Tibial nerve (tissue), 4 donors: ENCODE measurements around the gene NOTCH2. TPM values are rescaled to one million over a fixed set of nuclear protein-coding genes. Genes with fewer than 3 reads are reported as not detected.

ENCODE experiments used
- DNase-seq, 2 donors: peaks; one replicate each; pipeline ENCODE4 v3.0.0-alpha.2; 2019; ENCODE audit warnings: low spot score in 2 of 2
- H3K27ac ChIP-seq, 4 donors: fragments of 200-600 bp; sonication (generic) in 3 of 4; one replicate each; pipeline ENCODE4 v1.5.1; 2017 to 2019; ENCODE audit warnings: mild to moderate bottlenecking in 1 of 4
- H3K27me3 ChIP-seq, 2 donors: fragments of 200-600 bp; sonication (generic) in 1 of 2; one replicate each; pipeline versions ENCODE4 v1.5.1 to v1.6.0; 2017 to 2019
- H3K36me3 ChIP-seq, 3 donors: fragments of 200-600 bp; sonication (generic); one replicate each; pipeline ENCODE4 v1.5.1; 2018 to 2019
- H3K4me1 ChIP-seq, 4 donors: fragments of 200-600 bp; sonication (generic) in 3 of 4; one replicate each; pipeline ENCODE4 v1.5.1; 2017 to 2019
- H3K4me3 ChIP-seq, 4 donors: fragments of 200-600 bp; sonication (generic) in 3 of 4; one replicate each; pipeline ENCODE4 v1.5.1; 2017 to 2019; ENCODE audit warnings: mild to moderate bottlenecking in 1 of 4, moderate library complexity in 1 of 4
- H3K9me3 ChIP-seq, 4 donors: fragments of 200-600 bp; sonication (generic) in 3 of 4; one replicate each; pipeline ENCODE4 v1.5.1; 2017 to 2019
- CTCF ChIP-seq, 5 experiments: fragments of 200-600 bp in 3 of 5; fragments of 450-650 bp in 2 of 5; sonication (generic) in 3 of 5; IDR thresholded peaks; one replicate each; pipeline ENCODE4 v1.5.1; 2016 to 2019; ENCODE audit warnings: antibody characterized with exemption in 5 of 5, mild to moderate bottlenecking in 3 of 5, moderate library complexity in 2 of 5
- EP300 ChIP-seq, 2 donors: sonication (generic); formaldehyde crosslinking; IDR thresholded peaks; one replicate each; pipeline ENCODE4 v1.6.1; 2017; ENCODE audit warnings: antibody characterized with exemption in 2 of 2, mild to moderate bottlenecking in 1 of 2
- POLR2A ChIP-seq, 2 donors: fragments of 450-650 bp; IDR thresholded peaks; one replicate each; pipeline ENCODE4 v1.6.1; 2017; ENCODE audit warnings: antibody characterized with exemption in 2 of 2, mild to moderate bottlenecking in 2 of 2, moderate library complexity in 2 of 2
- WGBS, 2 donors: methylation state at CpG; one replicate each; pipeline ENCODE4 v1.1.5; 2018; 5-methylcytosine and 5-hydroxymethylcytosine counted together
- total RNA-seq, 4 donors: library from RNA; depleted of rRNA; stranded (reverse); fragments of >200 nt; gene quantifications; one replicate each; pipeline ENCODE4 v1.1.0, GENCODE V29; 2016

Gene NOTCH2
- total RNA-seq, 4 donors from 2014 or later, result 86.7 to 110 (median 106) TPM

- no peak for DNase-seq
- WGBS, 2 donors, result 87 to 95% methylated on average over 3 of the region's 3 CpGs
- Histone ChIP-seq H3K27me3 (no peaks in the 10 kb centered on the region), H3K36me3 (peaks cover 0 to 42% (median 12%) of the 10 kb centered on the region in 3 donors), H3K9me3 (no peaks in the 10 kb centered on the region), H3K27ac (no peak overlapping the region), H3K4me3 (no peak overlapping the region), H3K4me1 (no peaks in the 10 kb centered on the region)
- TF ChIP-seq POLR2A (IDR thresholded peaks at IDR 0.05) (no peak), CTCF (IDR thresholded peaks at IDR 0.05) (no peak), EP300 (IDR thresholded peaks at IDR 0.05) (no peak)
These were observed 156.5 kb downstream of the NOTCH2 start for GRCh38 chr1:119912963-119913362.

GRCh38 chr1:119911775-119912174 lies 157.7 kb downstream of the NOTCH2 start:
- 72 to 81% methylated on average over 2 of the region's 2 CpGs for WGBS, 2 donors

GRCh38 chr1:119910618-119911017 lies 158.8 kb downstream of the NOTCH2 start:
- Histone ChIP-seq H3K36me3 (peaks cover 0 to 18% (median 7%) of the 10 kb centered on the region in 3 donors), H3K4me1 (no peaks in the 10 kb centered on the region), H3K27ac (no peak overlapping the region), H3K9me3 (no peaks in the 10 kb centered on the region), H3K4me3 (no peak overlapping the region), H3K27me3 (no peaks in the 10 kb centered on the region)
- WGBS, 2 donors, result 69 to 71% methylated on average over 4 of the region's 4 CpGs
- DNase-seq, result no peak
- no peak for TF ChIP-seq CTCF (IDR thresholded peaks at IDR 0.05)
- TF ChIP-seq POLR2A (IDR thresholded peaks at IDR 0.05), result no peak
- TF ChIP-seq EP300 (IDR thresholded peaks at IDR 0.05), result no peak

More at GRCh38 chr1:119911775-119912174, 157.7 kb downstream of the NOTCH2 start:
- TF ChIP-seq POLR2A (IDR thresholded peaks at IDR 0.05), result no peak
- H3K4me1 ChIP-seq, result no peaks in the 10 kb centered on the region
- no peaks in the 10 kb centered on the region for H3K27me3 ChIP-seq
- H3K36me3 ChIP-seq, result peaks cover 0 to 30% (median 8%) of the 10 kb centered on the region in 3 donors
- H3K9me3 ChIP-seq, result no peaks in the 10 kb centered on the region
- H3K27ac ChIP-seq, result no peak overlapping the region
- no peak for DNase-seq
- no peak overlapping the region for H3K4me3 ChIP-seq

- 70 to 71% methylated on average over 9 of the region's 9 CpGs for WGBS, 2 donors
- no peaks in the 10 kb centered on the region for H3K27me3 ChIP-seq
- DNase-seq, result no peak
- peaks cover 0 to 13% (median 1%) of the 10 kb centered on the region in 3 donors for H3K36me3 ChIP-seq
- peaks cover 0 to 4% (median 0%) of the 10 kb centered on the region in 4 donors for H3K9me3 ChIP-seq
- TF ChIP-seq POLR2A (IDR thresholded peaks at IDR 0.05) (no peak), CTCF (IDR thresholded peaks at IDR 0.05) (no peak), EP300 (IDR thresholded peaks at IDR 0.05) (no peak)
- H3K4me1 ChIP-seq, result no peaks in the 10 kb centered on the region
- no peak overlapping the region for H3K27ac ChIP-seq
- H3K4me3 ChIP-seq, result no peak overlapping the region
These were observed 159.4 kb downstream of the NOTCH2 start for GRCh38 chr1:119909890-119910596.

GRCh38 chr1:119908661-119909060 lies 160.8 kb downstream of the NOTCH2 start:
- no peak for TF ChIP-seq POLR2A (IDR thresholded peaks at IDR 0.05)
- TF ChIP-seq EP300 (IDR thresholded peaks at IDR 0.05), result no peak
- peaks cover 0 to 9% (median 0%) of the 10 kb centered on the region in 4 donors for H3K9me3 ChIP-seq
- H3K4me3 ChIP-seq, result no peak overlapping the region
- H3K27me3 ChIP-seq, result no peaks in the 10 kb centered on the region
- no peaks in the 10 kb centered on the region for H3K4me1 ChIP-seq
- no peaks in the 10 kb centered on the region for H3K36me3 ChIP-seq
- WGBS, 2 donors, result 87 to 92% methylated on average over 3 of the region's 3 CpGs
- no peak for DNase-seq
- no peak overlapping the region for H3K27ac ChIP-seq

GRCh38 chr1:119906927-119907652 lies 162.4 kb downstream of the NOTCH2 start:
- 92 to 93% methylated on average over 4 of the region's 4 CpGs for WGBS, 2 donors
- Histone ChIP-seq H3K4me3 (no peak overlapping the region), H3K4me1 (no peaks in the 10 kb centered on the region), H3K27ac (no peak overlapping the region), H3K9me3 (peaks cover 0 to 9% (median 0%) of the 10 kb centered on the region in 4 donors), H3K36me3 (no peaks in the 10 kb centered on the region), H3K27me3 (no peaks in the 10 kb centered on the region)
- no peak for DNase-seq
- TF ChIP-seq CTCF (IDR thresholded peaks at IDR 0.05), result no peak
- TF ChIP-seq POLR2A (IDR thresholded peaks at IDR 0.05), result no peak
- no peak for TF ChIP-seq EP300 (IDR thresholded peaks at IDR 0.05)
